ENCODE data around the gene DDX51. TPM values are rescaled to one million over a fixed set of nuclear protein-coding genes. Genes with fewer than 3 reads are reported as not detected.

DDX51 gene
- total RNA-seq, 1 experiment from 2014 or later: 38.1 TPM

GRCh38 chr12:132167611-132168310 is 23.6 kb upstream of the DDX51 start:
- Histone ChIP-seq H3K9ac (ENCODE audit: low read length) (no peak overlapping the region), H4K20me1 (ENCODE audit: insufficient read depth) (no peaks in the 10 kb centered on the region), H3K9me3 (ENCODE audit: control insufficient read depth in 1 of 2, insufficient read depth in 1 of 2, low read depth in 1 of 2, low read length in 2 of 2) (no peaks in the 10 kb centered on the region), H3K4me1 (ENCODE audit: control insufficient read depth in 1 of 2, insufficient read depth in 2 of 2, low read length in 2 of 2) (peaks cover 0 to 6% of the 10 kb centered on the region in 2 experiments; a peak in 1 of 4 replicates), H3K9me2 (ENCODE audit: insufficient read depth) (no peaks in the 10 kb centered on the region), H2AFZ (ENCODE audit: low read depth, low read length, poor library complexity, severe bottlenecking) (no peak overlapping the region), H3K27ac (ENCODE audit: low read depth, low read length) (no peak overlapping the region), H3K27me3 (ENCODE audit: insufficient read depth, low read length) (no peaks in the 10 kb centered on the region), H3K4me2 (ENCODE audit: low read length) (no peak overlapping the region), H3K4me3 (replicated peaks in 1 of 2; ENCODE audit: low read depth in 1 of 2, low read length in 2 of 2) (no peak overlapping the region), H3K79me2 (ENCODE audit: insufficient read depth, low read length) (no peaks in the 10 kb centered on the region), H3K36me3 (ENCODE audit: control insufficient read depth in 1 of 2, insufficient read depth in 2 of 2, low read length in 2 of 2) (no peaks in the 10 kb centered on the region)
- ChIA-PET CTCF (no interaction called here), POLR2A (no interaction called here), RAD21 (ENCODE audit: low non-redundant PET in 1 of 2, low total read pairs in 2 of 2, uncharacterized antibody in 2 of 2, unreplicated experiment in 2 of 2) (no interaction called here)
- BruUV-seq (replicated peaks): no TSS peak
- ATAC-seq (no peak), DNase-seq (ENCODE audit: low read depth, low spot score) (no peak)
- intact Hi-C loops (cut with micrococcal nuclease): no loop called here
- no peak for TF ChIP-seq TCF7L2 (IDR thresholded peaks at IDR 0.05; ENCODE audit: borderline replicate concordance, extremely low read depth, insufficient read depth, insufficient read length)
- no peak for TF ChIP-seq ZNF274 (IDR thresholded peaks at IDR 0.05; ENCODE audit: low read depth, low read length)
- no peak for TF ChIP-seq SP1 (IDR thresholded peaks at IDR 0.05; ENCODE audit: low read depth)
- TF ChIP-seq CTCF (IDR thresholded peaks at IDR 0.05 in 2 of 3, conservative IDR thresholded peaks at IDR 0.05 in 1 of 3; ENCODE audit: borderline replicate concordance in 1 of 3, insufficient read depth in 1 of 3, low read depth in 2 of 3, low read length in 2 of 3): no peak
- TF ChIP-seq YY1 (IDR thresholded peaks at IDR 0.05; ENCODE audit: extremely low read depth, insufficient replicate concordance, low read depth, low read length): no peak
- no peak for TF ChIP-seq JUND (IDR thresholded peaks at IDR 0.05)
- TF ChIP-seq REST (IDR thresholded peaks at IDR 0.05; ENCODE audit: low read depth): no peak
- no peak for TF ChIP-seq MAX (IDR thresholded peaks at IDR 0.05)
- no peak for TF ChIP-seq ZBTB33 (IDR thresholded peaks at IDR 0.05; ENCODE audit: extremely low read depth, insufficient replicate concordance, low read length)
- no peak for TF ChIP-seq EGR1 (IDR thresholded peaks at IDR 0.05; ENCODE audit: low read depth)
- TF ChIP-seq EZH2phosphoT487 (IDR thresholded peaks at IDR 0.05; ENCODE audit: borderline replicate concordance): no peak
- no peak for TF ChIP-seq RAD21 (IDR thresholded peaks at IDR 0.05; ENCODE audit: low read depth)
- no peak for TF ChIP-seq EZH2 (IDR thresholded peaks at IDR 0.05)
- TF ChIP-seq ZFX (IDR thresholded peaks at IDR 0.05): no peak
- no peak for TF ChIP-seq FOSL1 (IDR thresholded peaks at IDR 0.05; ENCODE audit: low read depth)
- no peak for TF ChIP-seq SIN3A (IDR thresholded peaks at IDR 0.05; ENCODE audit: low read depth)
- TF ChIP-seq ELF1 (IDR thresholded peaks at IDR 0.05; ENCODE audit: borderline replicate concordance, low read depth): no peak
- TF ChIP-seq CBX3 (IDR thresholded peaks at IDR 0.05; ENCODE audit: low read depth): no peak
- TF ChIP-seq SRF (IDR thresholded peaks at IDR 0.05; ENCODE audit: low read depth): no peak
- TF ChIP-seq POLR2A (IDR thresholded peaks at IDR 0.05; ENCODE audit: borderline replicate concordance, extremely low read depth, insufficient read depth, insufficient read length): no peak

Measured in HCT116 (cell line).